Measurements from ENCODE around the gene LYSET.

LYSET gene

DNA sequence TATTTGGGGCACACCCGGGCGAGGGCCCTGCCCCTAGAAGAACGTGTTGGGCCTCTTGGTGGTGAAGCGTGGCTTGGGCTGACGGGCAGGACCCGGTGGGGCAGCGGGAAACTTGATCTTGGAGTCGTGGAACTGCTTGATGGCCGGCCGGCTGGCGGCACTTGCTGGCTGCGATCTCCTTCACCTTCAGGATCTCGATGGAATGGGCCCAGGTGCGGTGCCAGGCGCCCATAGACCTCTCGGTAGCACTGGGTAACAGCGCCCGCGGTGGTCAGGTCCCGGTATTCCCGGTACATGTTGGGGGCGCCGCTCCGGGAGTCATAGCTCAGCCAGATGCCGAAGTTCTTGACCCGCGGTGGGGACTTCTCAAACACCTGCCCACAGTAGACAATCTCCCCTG is 38.4 kb downstream of the LYSET start:
- 98% methylated on average over 26 of the region's 27 CpGs for WGBS
- H2BK12ac ChIP-seq (ENCODE audit: low read length in 2 of 2) = no peak overlapping the region
- H3K4ac ChIP-seq (ENCODE audit: low read depth in 1 of 2, low read length in 2 of 2) = no peak overlapping the region
- H2BK120ac ChIP-seq (ENCODE audit: low read depth, low read length) = no peak overlapping the region
- H3K4me3 ChIP-seq (ENCODE audit: insufficient read depth in 1 of 2, low read depth in 1 of 2, low read length in 2 of 2) = no peak overlapping the region
- no peak overlapping the region for H2BK5ac ChIP-seq (ENCODE audit: low read depth, low read length, poor library complexity, severe bottlenecking)
- H3K23ac ChIP-seq (ENCODE audit: low read length in 2 of 2) = no peak overlapping the region
- H3K27ac ChIP-seq (ENCODE audit: low read length, poor library complexity, severe bottlenecking) = no peak overlapping the region
- no peak overlapping the region for H2AK5ac ChIP-seq (ENCODE audit: low read length, severe bottlenecking)
- no peak for DNase-seq
- H3K27me3 ChIP-seq (ENCODE audit: control insufficient read depth in 1 of 2, insufficient read depth in 1 of 2, low read length in 2 of 2) = no peaks in the 10 kb centered on the region
- no peak overlapping the region for H2AFZ ChIP-seq (ENCODE audit: low read depth, low read length)
- peaks cover 31 to 70% of the 10 kb centered on the region in 2 experiments for H3K36me3 ChIP-seq (ENCODE audit: control insufficient read depth in 1 of 2, insufficient read depth in 2 of 2, low read depth in 1 of 2, low read length in 2 of 2)
- H3K9me3 ChIP-seq (ENCODE audit: control insufficient read depth, low read length) = no peaks in the 10 kb centered on the region
- H4K8ac ChIP-seq (ENCODE audit: low read length) = no peak overlapping the region
- H3K14ac ChIP-seq (ENCODE audit: low read length in 2 of 2) = no peak overlapping the region
- H2BK15ac ChIP-seq (ENCODE audit: low read depth, poor library complexity, severe bottlenecking) = no peak overlapping the region
- no peak overlapping the region for H3K18ac ChIP-seq (ENCODE audit: low read depth in 1 of 2, low read length in 2 of 2)
- no peak overlapping the region for H3K9ac ChIP-seq (ENCODE audit: low read length)
- H3K79me1 ChIP-seq (replicated peaks; ENCODE audit: low read length, poor library complexity, severe bottlenecking) = peaks cover 2% of the 10 kb centered on the region
- H3K4me2 ChIP-seq (ENCODE audit: low read length, poor library complexity, severe bottlenecking) = no peak overlapping the region
- H3K4me1 ChIP-seq (ENCODE audit: control insufficient read depth, insufficient read depth, low read depth, low read length) = peaks cover 2% of the 10 kb centered on the region
- H4K91ac ChIP-seq (ENCODE audit: low read length) = no peak overlapping the region

GRCh38 chr14:93228550-93228949 is 43.4 kb downstream of the LYSET start:
- Histone ChIP-seq H2BK12ac (ENCODE audit: low read length in 2 of 2) (no peak overlapping the region), H3K4me2 (ENCODE audit: low read length, poor library complexity, severe bottlenecking) (no peak overlapping the region), H3K23ac (ENCODE audit: low read length in 2 of 2) (no peak overlapping the region), H2AK5ac (ENCODE audit: low read length, severe bottlenecking) (no peak overlapping the region), H3K79me1 (replicated peaks; ENCODE audit: low read length, poor library complexity, severe bottlenecking) (no peaks in the 10 kb centered on the region), H2BK15ac (ENCODE audit: low read depth, poor library complexity, severe bottlenecking) (no peak overlapping the region), H3K4ac (ENCODE audit: low read depth in 1 of 2, low read length in 2 of 2) (no peak overlapping the region), H3K27ac (ENCODE audit: low read length, poor library complexity, severe bottlenecking) (no peak overlapping the region), H3K9ac (ENCODE audit: low read length) (no peak overlapping the region), H3K14ac (ENCODE audit: low read length in 2 of 2) (no peak overlapping the region), H3K18ac (ENCODE audit: low read depth in 1 of 2, low read length in 2 of 2) (no peak overlapping the region), H4K91ac (ENCODE audit: low read length) (no peak overlapping the region), H2AFZ (ENCODE audit: low read depth, low read length) (no peak overlapping the region), H4K8ac (ENCODE audit: low read length) (no peak overlapping the region), H3K36me3 (ENCODE audit: control insufficient read depth in 1 of 2, insufficient read depth in 2 of 2, low read depth in 1 of 2, low read length in 2 of 2) (peaks cover 28 to 40% of the 10 kb centered on the region in 2 experiments), H3K9me3 (ENCODE audit: control insufficient read depth, low read length) (no peaks in the 10 kb centered on the region), H3K27me3 (ENCODE audit: control insufficient read depth in 1 of 2, insufficient read depth in 1 of 2, low read length in 2 of 2) (no peaks in the 10 kb centered on the region), H3K4me1 (ENCODE audit: control insufficient read depth, insufficient read depth, low read depth, low read length) (peaks cover 2% of the 10 kb centered on the region), H2BK5ac (ENCODE audit: low read depth, low read length, poor library complexity, severe bottlenecking) (no peak overlapping the region), H3K4me3 (ENCODE audit: insufficient read depth in 1 of 2, low read depth in 1 of 2, low read length in 2 of 2) (no peak overlapping the region), H2BK120ac (ENCODE audit: low read depth, low read length) (no peak overlapping the region)
- no peak for DNase-seq
- 100% methylated on average over 5 of the region's 8 CpGs for WGBS

DNA sequence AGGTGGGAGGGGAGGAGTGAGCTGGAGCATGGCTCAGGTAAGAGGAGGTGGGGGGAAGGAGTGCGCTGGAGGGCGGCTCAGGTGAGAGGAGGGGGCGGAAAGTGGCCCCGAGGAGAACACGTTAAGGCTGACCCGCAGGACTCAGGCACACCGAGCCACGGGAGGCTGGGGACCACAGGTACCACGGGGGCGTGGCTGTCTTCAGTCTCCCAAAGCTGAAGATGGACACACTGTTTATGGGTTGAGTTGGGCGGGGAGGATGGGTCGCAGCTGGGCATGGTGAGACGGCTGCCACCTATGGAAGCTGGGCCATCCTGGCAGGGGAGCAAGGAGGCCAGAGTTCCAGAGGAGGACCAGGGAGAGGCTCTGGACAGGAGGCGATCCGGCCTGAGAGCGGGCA is 45.4 kb downstream of the LYSET start:
- Histone ChIP-seq H2AK5ac (ENCODE audit: low read length, severe bottlenecking) (no peak overlapping the region), H3K9me3 (ENCODE audit: control insufficient read depth, low read length) (no peaks in the 10 kb centered on the region), H3K4me2 (ENCODE audit: low read length, poor library complexity, severe bottlenecking) (no peak overlapping the region), H3K23ac (ENCODE audit: low read length in 2 of 2) (no peak overlapping the region), H3K4me1 (ENCODE audit: control insufficient read depth, insufficient read depth, low read depth, low read length) (peaks cover 7% of the 10 kb centered on the region), H3K14ac (ENCODE audit: low read length in 2 of 2) (peak overlapping the region in 1 of 2 experiments; percentile 68), H3K79me1 (replicated peaks; ENCODE audit: low read length, poor library complexity, severe bottlenecking) (peaks cover 3% of the 10 kb centered on the region), H3K4ac (ENCODE audit: low read depth in 1 of 2, low read length in 2 of 2) (no peak overlapping the region), H2BK120ac (ENCODE audit: low read depth, low read length) (no peak overlapping the region), H4K8ac (ENCODE audit: low read length) (no peak overlapping the region), H2BK5ac (ENCODE audit: low read depth, low read length, poor library complexity, severe bottlenecking) (no peak overlapping the region), H3K27me3 (ENCODE audit: control insufficient read depth in 1 of 2, insufficient read depth in 1 of 2, low read length in 2 of 2) (no peaks in the 10 kb centered on the region), H2BK15ac (ENCODE audit: low read depth, poor library complexity, severe bottlenecking) (no peak overlapping the region), H4K91ac (ENCODE audit: low read length) (no peak overlapping the region), H2BK12ac (ENCODE audit: low read length in 2 of 2) (no peak overlapping the region), H3K18ac (ENCODE audit: low read depth in 1 of 2, low read length in 2 of 2) (no peak overlapping the region), H3K4me3 (ENCODE audit: insufficient read depth in 1 of 2, low read depth in 1 of 2, low read length in 2 of 2) (no peak overlapping the region), H2AFZ (ENCODE audit: low read depth, low read length) (no peak overlapping the region), H3K27ac (ENCODE audit: low read length, poor library complexity, severe bottlenecking) (no peak overlapping the region), H3K36me3 (ENCODE audit: control insufficient read depth in 1 of 2, insufficient read depth in 2 of 2, low read depth in 1 of 2, low read length in 2 of 2) (peaks cover 23 to 31% of the 10 kb centered on the region in 2 experiments), H3K9ac (ENCODE audit: low read length) (no peak overlapping the region)
- no peak for DNase-seq
- 97% methylated on average over 16 of the region's 16 CpGs for WGBS

DNA sequence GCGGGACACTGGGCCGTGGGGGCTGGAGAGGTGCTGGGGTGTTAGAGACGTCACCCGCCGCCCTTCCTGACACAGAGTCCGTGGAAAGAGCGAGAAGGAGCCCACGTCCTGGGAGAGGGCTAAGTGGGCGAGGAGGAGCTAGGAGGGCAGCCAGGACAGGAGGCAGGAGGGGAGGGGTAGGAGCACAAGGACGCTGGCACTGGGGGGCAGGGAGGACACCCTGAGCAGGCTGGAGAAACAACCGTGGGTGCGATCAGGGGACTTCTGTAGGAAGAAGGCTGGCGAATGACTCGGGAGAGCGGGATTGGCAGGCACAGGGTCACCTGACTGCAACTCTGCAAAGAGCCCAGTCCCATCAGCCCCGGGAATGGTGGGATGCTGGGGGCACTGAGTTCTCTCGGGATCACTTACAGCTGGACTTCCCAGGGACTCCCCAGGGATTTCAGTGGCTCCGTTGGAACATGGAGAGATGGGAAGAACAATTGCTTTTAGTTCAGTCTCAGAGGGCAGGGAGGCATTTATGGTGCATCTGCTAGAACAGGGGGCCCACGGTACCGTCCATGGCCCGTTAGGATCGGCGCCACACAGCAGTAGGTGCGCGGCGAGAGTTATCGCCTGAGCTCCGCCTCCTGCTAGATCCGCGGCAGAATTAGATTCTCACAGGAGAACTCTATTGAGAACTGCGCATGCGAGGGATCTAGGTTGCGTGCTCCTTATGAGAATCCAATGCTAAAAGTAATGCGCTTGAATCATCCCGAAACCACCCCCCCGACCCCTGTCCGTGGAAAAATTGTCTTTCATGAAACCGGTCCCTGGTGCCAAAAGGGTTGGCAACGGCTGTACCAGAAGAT is 46.2 kb downstream of the LYSET start:
- no peak overlapping the region for H4K91ac ChIP-seq (ENCODE audit: low read length)
- H2AFZ ChIP-seq (ENCODE audit: low read depth, low read length) = no peak overlapping the region
- peak overlapping the region; percentile 86 for H3K9ac ChIP-seq (ENCODE audit: low read length)
- no peak overlapping the region for H2BK120ac ChIP-seq (ENCODE audit: low read depth, low read length)
- WGBS = 92% methylated on average over 39 of the region's 39 CpGs
- H2BK5ac ChIP-seq (ENCODE audit: low read depth, low read length, poor library complexity, severe bottlenecking) = no peak overlapping the region
- H3K4me1 ChIP-seq (ENCODE audit: control insufficient read depth, insufficient read depth, low read depth, low read length) = peaks cover 7% of the 10 kb centered on the region
- H2BK15ac ChIP-seq (ENCODE audit: low read depth, poor library complexity, severe bottlenecking) = no peak overlapping the region
- no peak overlapping the region for H3K14ac ChIP-seq (ENCODE audit: low read length in 2 of 2)
- H3K36me3 ChIP-seq (ENCODE audit: control insufficient read depth in 1 of 2, insufficient read depth in 2 of 2, low read depth in 1 of 2, low read length in 2 of 2) = peaks cover 23% of the 10 kb centered on the region in 2 experiments
- no peaks in the 10 kb centered on the region for H3K27me3 ChIP-seq (ENCODE audit: control insufficient read depth in 1 of 2, insufficient read depth in 1 of 2, low read length in 2 of 2)
- no peak overlapping the region for H3K27ac ChIP-seq (ENCODE audit: low read length, poor library complexity, severe bottlenecking)
- H4K8ac ChIP-seq (ENCODE audit: low read length) = peak overlapping the region; percentile 2
- no peak overlapping the region for H3K23ac ChIP-seq (ENCODE audit: low read length in 2 of 2)
- no peak overlapping the region for H2BK12ac ChIP-seq (ENCODE audit: low read length in 2 of 2)
- H3K79me1 ChIP-seq (replicated peaks; ENCODE audit: low read length, poor library complexity, severe bottlenecking) = peaks cover 4% of the 10 kb centered on the region
- H3K4me2 ChIP-seq (ENCODE audit: low read length, poor library complexity, severe bottlenecking) = no peak overlapping the region
- H3K4ac ChIP-seq (ENCODE audit: low read depth in 1 of 2, low read length in 2 of 2) = no peak overlapping the region
- H2AK5ac ChIP-seq (ENCODE audit: low read length, severe bottlenecking) = no peak overlapping the region
- H3K9me3 ChIP-seq (ENCODE audit: control insufficient read depth, low read length) = no peaks in the 10 kb centered on the region
- no peak overlapping the region for H3K18ac ChIP-seq (ENCODE audit: low read depth in 1 of 2, low read length in 2 of 2)
- H3K4me3 ChIP-seq (ENCODE audit: insufficient read depth in 1 of 2, low read depth in 1 of 2, low read length in 2 of 2) = peak overlapping the region in 1 of 2 experiments; percentile 85
- DNase-seq = no peak

All from mesenchymal stem cell (in vitro differentiated cells and primary cell).